ENCODE results near the gene ECSIT.

The ECSIT gene

DNA sequence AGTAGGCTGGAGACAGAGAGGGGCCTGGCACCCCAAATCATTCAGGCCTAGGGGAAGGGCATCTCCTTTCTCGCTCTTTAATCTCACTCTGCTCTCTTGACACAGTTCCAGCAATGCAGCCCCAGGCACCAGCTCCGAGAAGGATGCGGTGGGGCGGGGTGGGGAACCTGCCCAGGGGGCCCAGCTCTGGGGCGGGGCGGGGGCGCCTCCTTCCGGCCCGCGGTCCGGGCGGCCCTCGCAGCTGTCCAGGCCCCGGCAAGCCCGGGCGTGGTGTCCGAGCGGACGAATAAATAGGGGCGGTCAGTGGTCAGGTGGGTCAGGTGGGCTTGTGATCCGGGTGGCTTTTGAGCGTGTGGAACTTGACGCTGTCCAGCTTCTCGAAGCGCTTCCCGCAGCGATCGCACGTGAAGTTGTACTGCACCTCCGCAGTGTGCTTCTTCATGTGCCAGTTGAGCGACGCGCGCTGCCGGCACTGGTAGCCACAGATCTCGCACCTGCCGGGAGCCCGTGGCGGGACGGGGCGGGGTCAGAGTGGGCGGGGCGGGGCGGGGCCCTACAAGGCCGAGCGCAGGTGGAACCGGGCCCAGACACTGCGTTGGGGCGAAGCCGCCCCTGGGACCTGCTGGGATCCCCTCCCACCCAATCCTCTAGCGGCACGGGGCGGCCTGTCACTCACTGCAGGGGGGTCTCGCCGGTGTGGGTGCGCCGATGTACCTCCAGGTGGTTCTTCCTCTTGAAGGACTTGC lies 45.4 kb downstream of the ECSIT start:
- no peak overlapping the region for H3K27ac ChIP-seq
- ChIA-PET CTCF (interaction anchor here (0.5 to 3.2 kb wide), 20 partner anchors 13 to 662 kb away, joined by 3 to 17 read pairs (median 4); partner anchors contain the start of genes CCDC159, EPOR, TMEM205 and TSPAN16), POLR2A (ENCODE audit: low non-redundant PET) (no interaction called here)
- DNase-seq (ENCODE audit: low spot score), result no peak
- TF ChIP-seq, protein P1, sequence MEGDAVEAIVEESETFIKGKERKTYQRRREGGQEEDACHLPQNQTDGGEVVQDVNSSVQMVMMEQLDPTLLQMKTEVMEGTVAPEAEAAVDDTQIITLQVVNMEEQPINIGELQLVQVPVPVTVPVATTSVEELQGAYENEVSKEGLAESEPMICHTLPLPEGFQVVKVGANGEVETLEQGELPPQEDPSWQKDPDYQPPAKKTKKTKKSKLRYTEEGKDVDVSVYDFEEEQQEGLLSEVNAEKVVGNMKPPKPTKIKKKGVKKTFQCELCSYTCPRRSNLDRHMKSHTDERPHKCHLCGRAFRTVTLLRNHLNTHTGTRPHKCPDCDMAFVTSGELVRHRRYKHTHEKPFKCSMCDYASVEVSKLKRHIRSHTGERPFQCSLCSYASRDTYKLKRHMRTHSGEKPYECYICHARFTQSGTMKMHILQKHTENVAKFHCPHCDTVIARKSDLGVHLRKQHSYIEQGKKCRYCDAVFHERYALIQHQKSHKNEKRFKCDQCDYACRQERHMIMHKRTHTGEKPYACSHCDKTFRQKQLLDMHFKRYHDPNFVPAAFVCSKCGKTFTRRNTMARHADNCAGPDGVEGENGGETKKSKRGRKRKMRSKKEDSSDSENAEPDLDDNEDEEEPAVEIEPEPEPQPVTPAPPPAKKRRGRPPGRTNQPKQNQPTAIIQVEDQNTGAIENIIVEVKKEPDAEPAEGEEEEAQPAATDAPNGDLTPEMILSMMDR (conservative IDR thresholded peaks at IDR 0.05; ENCODE audit: low read depth), result no peak

DNA sequence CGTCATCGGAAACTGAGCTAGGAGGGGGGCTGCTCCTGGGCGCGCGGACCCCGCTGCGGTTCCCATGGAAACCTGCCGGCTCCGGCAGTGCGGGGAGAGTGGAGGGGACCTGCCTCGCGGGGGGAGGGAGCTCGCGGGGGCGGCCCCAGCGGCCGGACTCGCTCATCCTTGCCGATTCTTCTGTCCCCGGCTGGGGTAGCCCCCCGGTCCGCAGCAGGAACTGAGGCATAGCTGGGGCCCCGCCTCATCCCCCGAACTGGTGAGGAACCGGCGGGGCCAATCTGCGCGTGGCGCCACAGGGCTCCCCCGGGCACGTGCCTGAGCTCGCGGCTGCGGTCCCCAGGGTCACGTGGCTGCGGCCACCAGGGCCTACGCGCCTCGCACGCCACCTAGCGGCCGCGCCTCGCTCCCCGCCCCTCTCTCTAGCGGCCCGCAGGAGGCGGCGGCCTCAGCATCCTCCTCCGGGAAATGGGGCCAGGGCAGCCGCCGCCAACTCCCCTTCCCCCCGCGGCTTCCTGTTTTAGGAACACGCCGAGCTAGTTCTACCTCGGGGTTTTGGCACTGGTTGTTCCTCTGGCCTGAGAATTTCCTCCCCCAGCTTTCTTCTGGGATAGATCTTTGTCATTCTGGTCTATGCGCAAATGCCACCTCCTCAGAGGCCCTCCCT lies 46.4 kb downstream of the ECSIT start:
- peak; percentile 84 for DNase-seq (ENCODE audit: low spot score)
- no peak overlapping the region for H3K27ac ChIP-seq
- CTCF ChIA-PET, result interaction anchor here (0.5 to 3.2 kb wide), 33 partner anchors 11 to 1276 kb away, joined by 3 to 17 read pairs (median 4); partner anchors contain the start of genes CCDC159, EPOR, SWSAP1 and TMEM205
- POLR2A ChIA-PET (ENCODE audit: low non-redundant PET), result interaction anchor here (0.5 to 1.1 kb wide), 2 partner anchors 100 to 190 kb away, joined by 4 to 10 read pairs; no protein-coding TSS in a partner anchor
- TF ChIP-seq, protein P1 (conservative IDR thresholded peaks at IDR 0.05; ENCODE audit: low read depth), result peak; percentile 94

DNA sequence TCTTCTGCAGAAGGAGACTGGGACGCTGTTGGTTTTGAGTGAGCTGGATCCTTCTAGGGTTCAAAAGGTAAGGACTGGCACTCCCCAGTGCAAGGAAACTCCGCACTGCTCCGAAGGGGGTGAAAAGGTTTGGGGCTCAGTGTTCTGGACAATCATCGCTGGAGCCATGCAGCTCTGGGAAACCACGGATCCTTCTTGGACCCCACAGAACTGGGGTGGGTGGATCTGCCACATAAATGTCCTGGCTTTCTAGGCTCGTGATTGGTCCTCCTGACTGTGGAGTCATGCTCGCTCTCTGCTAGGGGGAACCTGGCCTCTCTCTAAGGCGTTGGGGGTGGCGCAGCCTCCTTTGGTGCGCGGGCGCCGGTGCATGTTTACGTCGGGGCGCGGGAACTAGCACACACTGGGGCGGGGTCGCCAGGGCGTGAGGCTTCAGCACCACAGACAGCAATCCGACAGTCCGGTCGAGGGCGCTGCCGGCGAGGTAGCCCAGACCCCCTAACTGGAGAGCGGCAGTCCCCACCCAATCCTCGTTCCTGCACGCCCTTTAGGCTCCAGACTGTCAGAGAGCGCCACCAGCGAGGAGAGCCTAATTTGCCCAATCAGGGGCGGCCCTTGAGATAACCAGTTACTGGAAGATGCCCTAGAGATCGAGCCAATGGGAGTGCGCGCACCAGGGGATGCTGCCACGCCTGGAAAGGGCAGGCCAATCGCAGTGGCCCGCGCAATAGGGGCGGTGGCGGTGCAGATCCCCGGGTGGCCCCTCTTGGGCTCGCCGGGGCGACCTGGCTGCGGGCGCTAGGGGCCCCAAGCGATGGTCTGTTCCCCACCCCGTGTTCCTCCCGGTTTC lies 47.2 kb downstream of the ECSIT start:
- CTCF ChIA-PET, result interaction anchor here (0.6 to 3.2 kb wide), 25 partner anchors 12 to 348 kb away, joined by 3 to 17 read pairs (median 3); partner anchors contain the start of genes CCDC159, SWSAP1, TMEM205 and TSPAN16
- H3K27ac ChIP-seq, result no peak overlapping the region
- DNase-seq (ENCODE audit: low spot score), result peak; percentile 90
- TF ChIP-seq, protein P1 (conservative IDR thresholded peaks at IDR 0.05; ENCODE audit: low read depth), result no peak
- POLR2A ChIA-PET (ENCODE audit: low non-redundant PET), result interaction anchor here (1.1 kb wide), 1 partner anchor 99 kb away, joined by 10 read pairs; no protein-coding TSS in a partner anchor

DNA sequence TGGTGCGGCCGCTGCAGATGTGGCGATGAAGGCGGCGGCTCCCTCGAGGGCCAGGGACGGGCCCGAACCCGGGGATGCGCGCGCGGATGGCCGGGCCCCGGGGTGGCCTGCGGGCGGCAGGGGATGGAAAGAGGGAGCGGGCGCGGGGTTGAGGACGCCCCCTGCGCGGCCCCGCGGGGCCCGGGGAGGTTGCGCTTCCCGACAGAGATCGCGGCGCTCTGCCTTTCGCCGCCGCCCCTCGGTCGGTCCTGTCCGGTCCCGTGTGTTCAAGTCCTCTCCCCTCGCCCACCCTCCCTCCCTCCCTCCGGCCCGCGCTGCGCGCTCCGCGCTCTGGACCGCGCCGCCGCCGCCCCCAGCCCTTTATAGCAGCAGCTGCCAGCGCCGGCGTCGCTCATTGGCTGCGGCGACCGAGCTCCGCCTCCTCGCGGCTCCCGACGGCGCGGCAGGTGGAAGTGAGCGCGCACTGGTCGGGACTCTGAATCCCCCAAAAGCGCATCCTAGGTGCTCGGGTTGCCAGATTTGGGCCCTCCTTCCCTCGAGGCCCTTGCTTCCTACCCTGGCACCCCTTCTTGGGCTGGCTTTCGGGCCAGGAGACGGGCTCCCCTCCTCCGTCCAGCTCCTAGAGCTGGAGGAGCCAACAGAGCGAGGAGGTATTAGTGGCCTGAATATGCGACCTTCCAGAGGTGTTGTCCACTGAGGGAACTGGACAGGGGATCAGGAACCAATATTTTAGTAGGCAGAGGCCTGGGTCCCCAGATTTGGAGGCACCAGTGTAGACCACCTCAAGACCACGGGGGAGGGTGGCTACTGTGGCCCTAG lies 48.0 kb downstream of the ECSIT start, which contains the start of gene ELAVL3:
TSS of gene ELAVL3 (minus strand) at position 332 of the 819 bp plus-strand sequence. CDS start 438 bp downstream, outside the sequence.
- TF ChIP-seq, protein P1 (conservative IDR thresholded peaks at IDR 0.05; ENCODE audit: low read depth), result no peak
- no peak for DNase-seq (ENCODE audit: low spot score)
- POLR2A ChIA-PET (ENCODE audit: low non-redundant PET), result no interaction called here
- H3K27ac ChIP-seq, result no peak within 1 kb of the TSS
- CTCF ChIA-PET, result interaction anchor here (0.6 to 3.2 kb wide), 6 partner anchors 11 to 392 kb away, joined by 3 to 17 read pairs (median 4); partner anchors contain the start of gene TSPAN16

DNA sequence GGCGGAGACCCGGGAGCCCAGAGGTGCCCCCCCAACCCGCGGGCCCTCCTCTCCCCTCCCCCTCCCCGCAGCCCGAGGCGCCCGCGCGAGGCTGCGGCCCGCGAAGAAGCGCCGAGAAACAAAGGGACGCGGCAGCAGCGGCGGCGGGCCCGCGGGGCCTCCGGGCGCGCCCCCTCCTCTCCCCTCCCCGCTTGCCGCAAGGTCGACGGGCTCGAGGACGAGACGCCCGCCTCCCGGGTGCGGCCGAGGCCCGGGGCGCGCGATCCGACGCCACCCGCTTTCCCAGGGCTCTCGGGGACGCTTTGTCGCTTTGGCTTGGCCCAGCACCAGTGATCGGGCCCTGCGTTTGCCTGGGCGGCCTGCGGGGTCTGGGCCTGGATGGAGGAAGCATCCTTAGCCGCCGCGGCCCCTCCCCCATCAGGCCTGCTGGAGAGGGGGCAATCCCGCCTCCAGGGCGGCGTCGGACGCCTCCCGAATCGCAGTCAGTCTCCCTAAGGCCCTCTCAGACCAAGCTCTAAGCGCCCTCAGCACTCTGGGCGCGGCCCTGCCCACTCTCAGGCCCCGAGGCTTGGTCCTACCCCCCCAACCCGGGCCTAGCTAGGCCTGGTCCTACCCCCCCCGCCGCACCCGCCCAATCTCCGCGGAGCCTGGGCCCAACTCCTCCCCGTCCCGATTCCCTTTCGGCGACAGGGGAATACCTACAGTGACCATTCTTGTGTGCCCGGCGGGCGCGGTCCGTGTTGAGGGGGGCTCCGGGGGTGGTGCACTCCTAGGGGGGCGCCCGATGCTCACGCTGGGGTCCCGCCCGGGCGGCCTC lies 48.8 kb downstream of the ECSIT start:
- no peak overlapping the region for H3K27ac ChIP-seq
- ChIA-PET CTCF (interaction anchor here (0.6 to 3.2 kb wide), 4 partner anchors 10 to 391 kb away, joined by 3 to 17 read pairs (median 3); no protein-coding TSS in a partner anchor), POLR2A (ENCODE audit: low non-redundant PET) (no interaction called here)
- DNase-seq (ENCODE audit: low spot score), result no peak
- TF ChIP-seq, protein P1 (conservative IDR thresholded peaks at IDR 0.05; ENCODE audit: low read depth), result no peak

Measured in RWPE1 (cell line).